B cell (primary cell): ENCODE results near the gene PLA2G6. TPM values are rescaled to one million over a fixed set of nuclear protein-coding genes. Genes with fewer than 3 reads are reported as not detected.
A peak's percentile ranks its signal among the peaks of the same experiment; 100 is the strongest.

Experiments
- ATAC-seq: fragments of 200-7000 bp; cut with Tn5 transposase; one replicate; pipeline ENCODE4 v1.10.0; 2021; ENCODE audit warnings: low read depth, mild to moderate bottlenecking, moderate number of reproducible peaks, moderate library complexity
- CTCF ChIA-PET: fragments of 350-600 bp; sonication (Branson Sonifier 250); formaldehyde crosslinking; loops from one replicate; lab custom pipeline; 2021; ENCODE audit warnings: antibody characterized with exemption, inconsistent platforms; lab: Charles Lee
- POLR2A ChIA-PET: fragments of 350-600 bp; sonication (Branson Sonifier 250); formaldehyde crosslinking; loops from one replicate; lab custom pipeline; 2021; ENCODE audit warnings: antibody characterized with exemption; lab: Charles Lee
- DNase-seq: peaks from one replicate; pipeline ENCODE4 v3.0.0; 2013
- H2AFZ ChIP-seq: 2 replicates; pipeline ENCODE4 v1.6.1; 2012; ENCODE audit warnings: mild to moderate bottlenecking, low read depth, low read length; ENCODE audit not compliant: insufficient read depth, poor library complexity, severe bottlenecking
- H3K27ac ChIP-seq, 2 donors: 1 replicate in 1 of 2; 2 replicates in 1 of 2; pipeline ENCODE4 v1.5.1; 2012 to 2013; ENCODE audit warnings: low read length in 2 of 2, mild to moderate bottlenecking in 2 of 2, moderate library complexity in 1 of 2
- H3K27me3 ChIP-seq, 4 experiments: fragments of 200-600 bp in 1 of 4; sonication (generic) in 1 of 4; replicated peaks in 1 of 4; 1 replicate in 2 of 4; 2 replicates in 2 of 4; pipeline versions ENCODE4 v1.6.1 to v1.7.0; 2013 to 2016; ENCODE audit warnings: low read length in 3 of 4, mild to moderate bottlenecking in 2 of 4, mixed read lengths in 1 of 4, moderate library complexity in 1 of 4; ENCODE audit not compliant: insufficient read depth in 4 of 4, control insufficient read depth in 3 of 4; ENCODE audit errors: control extremely low read depth in 1 of 4
- H3K36me3 ChIP-seq, 2 experiments: replicated peaks in 1 of 2; 1 replicate in 1 of 2; 2 replicates in 1 of 2; pipeline versions ENCODE4 v1.6.1 to v1.7.1; 2013; ENCODE audit warnings: low read length in 1 of 2; ENCODE audit not compliant: insufficient read depth in 2 of 2, control insufficient read depth in 1 of 2; ENCODE audit errors: control extremely low read depth in 1 of 2, extremely low read depth in 1 of 2
- H3K4me1 ChIP-seq, 2 donors: fragments of 200-600 bp in 1 of 2; sonication (generic) in 1 of 2; 1 replicate in 1 of 2; 2 replicates in 1 of 2; pipeline versions ENCODE4 v1.5.1 to v1.6.1; 2013 to 2017; ENCODE audit warnings: low read length in 2 of 2; ENCODE audit not compliant: control insufficient read depth in 2 of 2, insufficient read depth in 2 of 2
- H3K4me2 ChIP-seq: replicated peaks from 2 replicates; pipeline ENCODE3; 2012; ENCODE audit warnings: mild to moderate bottlenecking, low read depth, low read length; ENCODE audit not compliant: poor library complexity, severe bottlenecking
- H3K4me3 ChIP-seq, 5 experiments: fragments of 200-600 bp in 1 of 5; sonication (generic) in 1 of 5; 1 replicate in 3 of 5; 2 replicates in 2 of 5; pipeline versions ENCODE4 v1.5.1 to v1.7.0; 2011 to 2016; ENCODE audit warnings: low read length in 4 of 5, mild to moderate bottlenecking in 4 of 5, low read depth in 2 of 5, control low read depth in 1 of 5, moderate library complexity in 1 of 5; ENCODE audit not compliant: insufficient read depth in 1 of 5; ENCODE audit errors: control extremely low read depth in 1 of 5, extremely low read depth in 1 of 5
- H3K79me2 ChIP-seq: fragments of 200-600 bp; sonication (generic); one replicate; pipeline ENCODE4 v1.6.0; 2016; ENCODE audit warnings: low read length; ENCODE audit not compliant: control insufficient read depth, insufficient read depth
- H3K9ac ChIP-seq: fragments of 200-600 bp; sonication (generic); 2 replicates; pipeline ENCODE4 v1.6.1; 2017; ENCODE audit warnings: mild to moderate bottlenecking, low read length, moderate library complexity
- H3K9me3 ChIP-seq, 3 donors: one replicate each; pipeline versions ENCODE4 v1.6.1 to v1.7.1; 2013; ENCODE audit warnings: low read length in 2 of 3; ENCODE audit not compliant: control insufficient read depth in 2 of 3, insufficient read depth in 1 of 3; ENCODE audit errors: control extremely low read depth in 1 of 3
- H4K20me1 ChIP-seq: 2 replicates; pipeline ENCODE4 v1.6.0; 2012; ENCODE audit warnings: mild to moderate bottlenecking, low read length; ENCODE audit not compliant: insufficient read depth, control insufficient read depth, poor library complexity, severe bottlenecking
- H3K27ac Mint-ChIP-seq: one replicate; pipeline ENCODE4 v1.8.0; 2021; ENCODE audit warnings: mixed read lengths
- H3K27me3 Mint-ChIP-seq: one replicate; pipeline ENCODE4 v1.8.0; 2021; ENCODE audit warnings: mixed read lengths
- H3K4me1 Mint-ChIP-seq: one replicate; pipeline ENCODE4 v1.8.0; 2021; ENCODE audit warnings: mixed read lengths
- H3K4me3 Mint-ChIP-seq: one replicate; pipeline ENCODE4 v1.8.0; 2021; ENCODE audit warnings: mixed read lengths
- H3K9me3 Mint-ChIP-seq: one replicate; pipeline ENCODE4 v1.8.0; 2022; ENCODE audit warnings: mixed read lengths; ENCODE audit not compliant: insufficient read depth
- CTCF ChIP-seq: fragments of 200-600 bp; IDR thresholded peaks from one replicate; pipeline ENCODE4 v1.8.0; 2022; ENCODE audit warnings: antibody characterized with exemption, mild to moderate bottlenecking
- EZH2 ChIP-seq: IDR thresholded peaks from 2 replicates; pipeline ENCODE4 v1.6.1; 2012; ENCODE audit warnings: borderline replicate concordance, low read depth, mild to moderate bottlenecking, moderate library complexity, low read length; ENCODE audit not compliant: insufficient read depth, poor library complexity, severe bottlenecking
- WGBS: methylation state at CpG from one replicate; pipeline ENCODE4 v1.1.5; 2013; ENCODE audit warnings: missing lambda C conversion rate; ENCODE audit not compliant: insufficient coverage; 5-methylcytosine and 5-hydroxymethylcytosine counted together
- intact Hi-C: fragments of 100-400 bp; cut with micrococcal nuclease; formaldehyde crosslinking; loops from one replicate; pipeline ENCODE4 v1.10.0; 2022
- polyA plus RNA-seq: library from polyadenylated mRNA; depleted of rRNA; stranded (reverse); fragments of >200 nt; gene quantifications from 2 replicates; pipeline ENCODE4 v1.2.3, GENCODE V29; 2012
- total RNA-seq, 2 donors: library from RNA; stranded (reverse); fragments of 120-200 nt in 1 of 2; gene quantifications; 1 replicate in 1 of 2; 2 replicates in 1 of 2; pipeline versions ENCODE4 v1.2.3 to v1.2.4, GENCODE V29; 2013 to 2022

Gene PLA2G6
- total and polyA plus RNA-seq, 2 donors (not counting 1 experiment from before 2014, with no cell fraction given): 125 to 148 TPM

DNA sequence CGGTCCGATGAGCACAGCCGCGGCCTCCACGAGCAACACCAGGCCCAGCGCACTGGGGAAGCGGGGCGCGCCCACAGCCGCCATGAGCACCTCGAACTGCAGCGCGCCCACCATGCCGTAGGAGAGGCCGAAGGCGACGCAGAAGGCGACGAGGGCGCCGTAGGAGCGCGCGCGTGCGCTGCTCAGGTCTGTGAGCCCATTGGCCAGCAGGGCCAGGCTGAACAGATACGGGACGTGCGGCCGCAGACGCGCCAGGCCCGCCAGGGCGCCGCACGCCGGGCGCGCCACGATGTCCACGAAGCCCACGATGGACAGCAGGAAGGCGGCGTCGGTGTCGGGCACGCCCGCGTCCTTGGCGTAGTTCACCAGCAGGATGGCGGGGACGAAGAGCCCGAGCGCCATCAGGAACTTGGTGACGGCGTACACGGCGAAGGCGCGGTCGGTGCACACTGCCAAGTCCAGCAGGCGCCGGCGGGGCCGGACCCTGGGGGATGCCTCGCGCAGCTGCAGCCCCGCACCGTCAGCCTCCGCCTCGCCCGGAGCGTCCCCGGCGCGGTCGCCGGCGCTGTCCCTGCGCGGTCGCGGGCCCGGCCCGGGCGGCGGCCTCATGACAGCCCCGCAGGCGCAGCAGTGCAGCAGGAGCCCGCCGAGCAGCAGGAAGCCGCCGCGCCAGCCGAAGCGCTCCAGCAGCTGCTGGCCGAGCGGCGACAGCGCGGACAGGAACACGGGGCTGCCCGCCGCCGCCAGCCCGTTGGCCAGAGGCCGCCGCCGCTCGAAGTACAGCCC, 100.6 kb downstream of the PLA2G6 start:
- Mint-ChIP-seq H3K27ac (no peak overlapping the region), H3K4me3 (peak overlapping the region; percentile 53), H3K9me3 (no peaks in the 10 kb centered on the region), H3K4me1 (peaks cover 5% of the 10 kb centered on the region), H3K27me3 (peaks cover 16% of the 10 kb centered on the region)
- no peak for ATAC-seq
- CTCF ChIA-PET: no interaction called here
- Histone ChIP-seq H3K4me1 (peaks cover 17 to 18% of the 10 kb centered on the region in 2 donors), H3K9ac (peak overlapping the region; percentile 2), H4K20me1 (no peaks in the 10 kb centered on the region), H3K79me2 (no peaks in the 10 kb centered on the region), H2AFZ (peak overlapping the region; percentile 22), H3K36me3 (no peaks in the 10 kb centered on the region), H3K9me3 (no peaks in the 10 kb centered on the region), H3K27me3 (peaks cover 0 to 37% (median 18%) of the 10 kb centered on the region in 4 experiments), H3K4me2 (peak overlapping the region; percentile 66), H3K4me3 (peak overlapping the region in 2 of 5 experiments; percentile 11 to 30), H3K27ac (no peak overlapping the region)
- no peak for TF ChIP-seq EZH2
- TF ChIP-seq CTCF: no peak
- POLR2A ChIA-PET: no interaction called here
- intact Hi-C loops: no loop called here
- DNase-seq: peak; percentile 36
- WGBS: 10% methylated on average over 110 of the region's 110 CpGs

- POLR2A ChIA-PET: no interaction called here
- H3K27ac Mint-ChIP-seq: no peak overlapping the region
Measured at GRCh38 chr22:38080474-38080849, 101.2 kb downstream of the PLA2G6 start.

More at GRCh38 chr22:38080474-38080849, 101.2 kb downstream of the PLA2G6 start:
- no peaks in the 10 kb centered on the region for H3K9me3 ChIP-seq
- DNase-seq: no peak
- no peak overlapping the region for H3K27ac ChIP-seq
- no peaks in the 10 kb centered on the region for H4K20me1 ChIP-seq
- H3K9ac ChIP-seq: no peak overlapping the region
- no peaks in the 10 kb centered on the region for H3K79me2 ChIP-seq
- Mint-ChIP-seq H3K4me3 (peak overlapping the region; percentile 53), H3K27me3 (peaks cover 16% of the 10 kb centered on the region), H3K4me1 (peaks cover 5% of the 10 kb centered on the region), H3K9me3 (no peaks in the 10 kb centered on the region)
- ATAC-seq: no peak
- H3K4me3 ChIP-seq: no peak overlapping the region
- 73% methylated on average over 6 of the region's 11 CpGs for WGBS
- H3K4me2 ChIP-seq: peak overlapping the region; percentile 66
- H3K27me3 ChIP-seq: peaks cover 0 to 37% (median 18%) of the 10 kb centered on the region in 4 experiments
- no peak overlapping the region for H2AFZ ChIP-seq
- CTCF ChIA-PET: no interaction called here
- intact Hi-C loops: no loop called here
- H3K36me3 ChIP-seq: no peaks in the 10 kb centered on the region
- H3K4me1 ChIP-seq: peaks cover 17 to 18% of the 10 kb centered on the region in 2 donors
- no peak for TF ChIP-seq EZH2
